ENCODE data around the gene ZBTB47.

The ZBTB47 gene

DNA sequence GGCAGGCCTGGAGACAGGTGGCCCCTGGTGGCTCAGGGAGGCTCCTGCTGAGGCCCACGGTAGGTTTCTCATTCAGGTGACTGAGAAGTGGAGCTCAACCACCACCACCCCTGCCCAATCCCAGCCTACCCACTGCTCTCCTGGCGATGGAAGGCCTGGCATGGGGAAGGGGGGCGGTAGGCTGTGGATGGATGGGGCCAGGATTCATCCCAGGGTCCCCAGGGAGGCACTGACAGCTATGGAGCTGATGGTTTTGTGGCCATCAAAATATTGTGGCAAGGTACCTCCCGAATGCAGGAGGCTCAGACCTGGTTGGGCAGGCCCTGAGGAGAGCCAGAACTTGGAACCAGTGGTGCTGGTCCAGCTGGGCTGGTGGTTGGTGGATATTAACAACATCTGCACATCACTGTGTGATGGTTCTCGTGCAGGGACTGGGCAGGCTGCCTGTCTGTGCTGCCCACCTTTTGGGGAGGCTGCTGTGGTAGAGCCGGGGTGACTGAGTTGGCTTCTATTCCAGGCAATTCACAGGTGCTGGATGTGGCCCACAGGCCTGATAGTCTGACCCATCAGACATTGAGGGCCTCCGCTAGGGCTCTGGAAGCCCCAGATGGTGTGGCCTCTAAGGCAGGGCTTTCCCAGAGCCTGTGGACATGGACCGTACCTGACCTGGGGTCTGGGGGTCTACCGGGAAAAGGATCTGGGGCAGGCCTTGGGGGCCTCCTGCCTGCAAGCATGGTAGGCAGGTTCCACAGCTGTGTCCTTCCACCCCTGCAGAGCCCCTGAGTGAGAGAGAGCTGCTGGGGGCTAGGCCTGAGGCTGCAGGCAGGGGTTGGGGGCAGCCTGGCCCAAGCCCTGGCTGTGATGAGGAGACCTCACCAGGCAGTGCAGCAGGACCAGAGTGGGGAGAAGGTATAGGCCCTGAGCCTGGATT, 3.4 kb downstream of the ZBTB47 start:
- no peak for DNase-seq (ENCODE audit: low read depth)
- no peak overlapping the region for H3K4me3 ChIP-seq (ENCODE audit: low read length)
- TF ChIP-seq, protein P1, sequence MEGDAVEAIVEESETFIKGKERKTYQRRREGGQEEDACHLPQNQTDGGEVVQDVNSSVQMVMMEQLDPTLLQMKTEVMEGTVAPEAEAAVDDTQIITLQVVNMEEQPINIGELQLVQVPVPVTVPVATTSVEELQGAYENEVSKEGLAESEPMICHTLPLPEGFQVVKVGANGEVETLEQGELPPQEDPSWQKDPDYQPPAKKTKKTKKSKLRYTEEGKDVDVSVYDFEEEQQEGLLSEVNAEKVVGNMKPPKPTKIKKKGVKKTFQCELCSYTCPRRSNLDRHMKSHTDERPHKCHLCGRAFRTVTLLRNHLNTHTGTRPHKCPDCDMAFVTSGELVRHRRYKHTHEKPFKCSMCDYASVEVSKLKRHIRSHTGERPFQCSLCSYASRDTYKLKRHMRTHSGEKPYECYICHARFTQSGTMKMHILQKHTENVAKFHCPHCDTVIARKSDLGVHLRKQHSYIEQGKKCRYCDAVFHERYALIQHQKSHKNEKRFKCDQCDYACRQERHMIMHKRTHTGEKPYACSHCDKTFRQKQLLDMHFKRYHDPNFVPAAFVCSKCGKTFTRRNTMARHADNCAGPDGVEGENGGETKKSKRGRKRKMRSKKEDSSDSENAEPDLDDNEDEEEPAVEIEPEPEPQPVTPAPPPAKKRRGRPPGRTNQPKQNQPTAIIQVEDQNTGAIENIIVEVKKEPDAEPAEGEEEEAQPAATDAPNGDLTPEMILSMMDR (conservative IDR thresholded peaks at IDR 0.05; ENCODE audit: low read length) = no peak

DNA sequence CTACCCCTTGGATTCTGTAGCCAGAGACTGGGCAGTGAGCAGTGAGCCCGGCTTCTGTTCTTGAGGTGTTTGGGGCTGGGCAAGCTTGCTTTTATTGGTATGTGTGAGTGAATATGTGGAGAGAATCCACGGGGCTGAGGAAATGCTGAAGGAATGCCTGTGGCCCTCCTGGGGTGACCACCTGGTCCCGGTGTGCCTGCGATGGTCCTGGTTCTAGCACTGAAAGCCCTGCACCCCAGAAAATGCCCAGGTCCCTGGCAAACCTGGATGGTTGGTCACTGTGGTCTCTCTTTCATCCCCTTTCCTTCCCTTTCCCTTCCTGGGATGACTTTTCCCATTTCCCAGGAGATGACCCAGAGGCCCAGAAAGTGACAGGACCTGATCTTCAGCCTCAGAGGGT, 4.2 kb downstream of the ZBTB47 start:
- TF ChIP-seq, protein P1 (conservative IDR thresholded peaks at IDR 0.05; ENCODE audit: low read length) = no peak
- no peak overlapping the region for H3K4me3 ChIP-seq (ENCODE audit: low read length)

DNA sequence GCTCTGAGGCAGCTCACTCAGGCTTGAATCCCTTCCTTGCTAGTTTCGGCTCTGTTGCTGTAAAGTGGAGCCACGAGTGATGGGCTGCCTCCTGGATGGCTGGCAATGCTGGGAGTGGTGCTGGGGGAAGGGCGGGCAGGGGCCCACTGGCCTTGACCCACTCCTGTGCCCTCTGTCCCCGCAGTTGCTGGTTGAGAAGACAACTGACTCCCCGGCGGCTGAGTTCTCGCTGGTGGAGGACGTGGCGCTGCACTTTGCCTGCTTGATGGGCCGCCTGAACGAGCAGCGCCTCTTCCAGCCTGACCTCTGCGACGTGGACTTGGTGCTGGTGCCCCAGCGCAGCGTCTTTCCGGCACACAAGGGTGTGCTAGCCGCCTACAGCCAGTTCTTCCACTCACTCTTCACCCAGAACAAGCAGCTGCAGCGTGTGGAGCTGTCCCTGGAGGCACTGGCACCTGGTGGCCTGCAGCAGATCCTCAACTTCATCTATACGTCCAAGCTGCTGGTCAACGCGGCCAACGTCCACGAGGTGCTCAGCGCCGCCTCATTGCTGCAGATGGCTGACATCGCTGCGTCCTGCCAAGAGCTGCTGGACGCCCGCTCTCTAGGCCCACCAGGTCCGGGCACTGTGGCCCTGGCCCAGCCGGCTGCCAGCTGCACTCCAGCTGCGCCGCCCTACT, 4.7 kb downstream of the ZBTB47 start:
- no peak for DNase-seq (ENCODE audit: low read depth)
- TF ChIP-seq, protein P1 (conservative IDR thresholded peaks at IDR 0.05; ENCODE audit: low read length) = no peak
- no peak overlapping the region for H3K4me3 ChIP-seq (ENCODE audit: low read length)

More for the DNA sequence above, 4.2 kb downstream of the ZBTB47 start:
- DNase-seq (ENCODE audit: low read depth) = no peak

GRCh38 chr3:42658771-42659390, 5.4 kb downstream of the ZBTB47 start:
- DNase-seq (ENCODE audit: low read depth) = no peak
- H3K4me3 ChIP-seq (ENCODE audit: low read length) = no peak overlapping the region
- TF ChIP-seq, protein P1 (conservative IDR thresholded peaks at IDR 0.05; ENCODE audit: low read length) = no peak

GRCh38 chr3:42659451-42660130, 6.1 kb downstream of the ZBTB47 start:
- TF ChIP-seq, protein P1 (conservative IDR thresholded peaks at IDR 0.05; ENCODE audit: low read length) = no peak
- DNase-seq (ENCODE audit: low read depth) = no peak
- no peak overlapping the region for H3K4me3 ChIP-seq (ENCODE audit: low read length)

DNA sequence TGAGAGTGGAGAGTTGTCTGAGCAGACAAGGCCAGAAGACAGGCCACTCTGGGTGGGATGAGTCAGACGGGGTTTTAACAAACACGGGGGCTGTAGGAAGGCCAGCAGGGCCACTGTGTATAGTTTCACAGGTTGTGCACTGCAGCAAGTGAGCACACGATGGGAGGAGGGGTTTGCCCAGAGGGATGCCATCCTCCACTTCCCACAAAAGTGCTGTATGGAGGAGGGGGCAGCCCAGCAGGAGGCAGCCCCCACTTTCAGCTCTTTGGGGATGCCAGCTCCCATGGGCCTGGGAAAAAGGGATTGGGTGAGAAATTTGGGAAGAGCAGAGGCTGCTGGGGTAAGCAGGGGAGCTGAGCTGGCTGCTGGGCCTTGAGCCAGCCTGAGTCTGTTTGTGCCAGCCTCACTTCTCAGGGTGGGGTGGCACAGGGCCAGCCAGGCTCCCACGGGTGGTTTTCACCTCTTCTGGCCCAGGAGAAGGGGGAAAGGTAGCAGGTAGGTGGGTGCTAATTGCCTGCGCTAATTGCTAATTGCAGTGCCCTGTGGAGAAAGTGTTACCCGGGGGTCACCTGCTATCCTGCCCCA, 6.7 kb downstream of the ZBTB47 start:
- no peak for DNase-seq (ENCODE audit: low read depth)
- TF ChIP-seq, protein P1 (conservative IDR thresholded peaks at IDR 0.05; ENCODE audit: low read length) = no peak
- H3K4me3 ChIP-seq (ENCODE audit: low read length) = no peak overlapping the region

Data from AG10803 (cell line).